Activated T-cell treated with anti-CD3 and anti-CD28 coated beads, Interleukin-2, amount 50 U/mL, for 4 hours (primary cell): ENCODE results near the gene IVNS1ABP. TPM values are rescaled to one million over a fixed set of nuclear protein-coding genes. Genes with fewer than 3 reads are reported as not detected.
"Not testable (repeated sequence)": the region's sequence is repeated elsewhere in the genome, so short reads cannot be mapped to it uniquely, and the experiment has no call there.

Experiments
- ATAC-seq, 2 donors: fragments of 200-7000 bp; cut with Tn5 transposase; one replicate each; pipeline ENCODE4 v1.10.0; 2021
- DNase-seq: peaks from one replicate; pipeline ENCODE4 v3.0.0-alpha.2; 2020
- H3K27me3 Mint-ChIP-seq: one replicate; pipeline ENCODE4 v1.8.0; 2021; ENCODE audit warnings: low read depth, mixed read lengths
- H3K36me3 Mint-ChIP-seq: one replicate; pipeline ENCODE4 v1.8.0; 2022; ENCODE audit warnings: mixed read lengths; ENCODE audit not compliant: insufficient read depth
- H3K4me1 Mint-ChIP-seq: one replicate; pipeline ENCODE4 v1.8.0; 2021; ENCODE audit warnings: low read depth, mixed read lengths
- H3K4me3 Mint-ChIP-seq: one replicate; pipeline ENCODE4 v1.8.0; 2021; ENCODE audit warnings: mild to moderate bottlenecking, moderate library complexity, mixed read lengths
- H3K9me3 Mint-ChIP-seq: one replicate; pipeline ENCODE4 v1.8.0; 2021; ENCODE audit warnings: mixed read lengths
- total RNA-seq, 3 donors: library from RNA; stranded (reverse); gene quantifications; one replicate each; pipeline ENCODE4 v1.2.1, GENCODE V29; 2021

IVNS1ABP gene
- total RNA-seq, 3 donors from 2014 or later, result 52.8 to 61.2 (median 54.3) TPM

DNA sequence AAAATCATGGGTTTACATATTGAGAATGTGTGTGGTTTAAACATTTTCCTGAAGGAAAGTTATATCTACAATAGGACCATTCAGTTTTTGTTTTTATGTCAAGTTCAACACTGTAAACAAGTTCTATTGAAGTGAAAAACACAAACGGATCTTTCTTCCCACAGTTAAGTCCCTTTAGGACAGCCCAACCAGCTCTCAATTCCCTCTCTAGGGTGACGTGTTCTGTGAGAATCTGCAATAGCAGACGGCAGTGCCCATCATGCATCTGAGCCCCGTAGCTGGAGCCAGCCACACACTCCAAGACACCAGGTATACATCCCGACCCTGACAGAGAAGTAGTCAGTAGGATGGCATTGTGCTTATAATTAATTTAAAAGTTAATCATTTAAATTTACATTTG lies 26.3 kb upstream of the IVNS1ABP start:
- ATAC-seq (no peak), DNase-seq (no peak)
- Mint-ChIP-seq H3K4me3 (no peak overlapping the region), H3K9me3 (no peaks in the 10 kb centered on the region), H3K36me3 (no peaks in the 10 kb centered on the region), H3K27me3 (no peaks in the 10 kb centered on the region), H3K4me1 (peaks cover 42% of the 10 kb centered on the region)

DNA sequence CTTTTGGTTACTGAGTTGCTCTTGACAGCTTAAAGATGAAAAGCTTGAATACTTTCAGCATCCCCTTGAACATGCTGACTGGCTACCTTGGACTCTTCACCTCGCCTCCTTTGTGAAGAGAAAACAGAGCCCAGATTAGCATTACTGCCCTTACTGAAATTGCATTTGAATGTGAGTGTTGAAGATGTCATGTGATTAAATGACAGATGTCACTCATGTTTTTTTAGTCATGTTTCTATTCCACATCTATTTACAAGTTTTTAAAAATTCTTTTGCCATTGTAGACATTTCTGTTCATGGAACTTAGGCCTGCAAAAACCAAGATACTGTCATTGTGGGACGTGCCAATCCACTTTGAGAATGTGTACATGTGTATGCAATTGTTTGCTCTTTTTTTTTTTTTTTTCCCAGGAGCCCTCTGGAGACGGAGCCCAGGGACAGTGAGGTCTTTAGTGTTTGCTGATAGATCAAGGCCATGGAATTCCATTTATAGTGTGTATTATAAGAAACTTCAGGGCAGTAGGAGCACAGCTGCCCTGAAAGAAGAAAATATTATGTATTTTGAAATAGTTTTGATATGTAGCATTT lies 25.7 kb upstream of the IVNS1ABP start:
- no peak overlapping the region for H3K4me3 Mint-ChIP-seq
- no peaks in the 10 kb centered on the region for H3K27me3 Mint-ChIP-seq
- H3K4me1 Mint-ChIP-seq, result peaks cover 45% of the 10 kb centered on the region
- no peak for ATAC-seq
- H3K9me3 Mint-ChIP-seq, result no peaks in the 10 kb centered on the region
- H3K36me3 Mint-ChIP-seq, result no peaks in the 10 kb centered on the region
- no peak for DNase-seq

DNA sequence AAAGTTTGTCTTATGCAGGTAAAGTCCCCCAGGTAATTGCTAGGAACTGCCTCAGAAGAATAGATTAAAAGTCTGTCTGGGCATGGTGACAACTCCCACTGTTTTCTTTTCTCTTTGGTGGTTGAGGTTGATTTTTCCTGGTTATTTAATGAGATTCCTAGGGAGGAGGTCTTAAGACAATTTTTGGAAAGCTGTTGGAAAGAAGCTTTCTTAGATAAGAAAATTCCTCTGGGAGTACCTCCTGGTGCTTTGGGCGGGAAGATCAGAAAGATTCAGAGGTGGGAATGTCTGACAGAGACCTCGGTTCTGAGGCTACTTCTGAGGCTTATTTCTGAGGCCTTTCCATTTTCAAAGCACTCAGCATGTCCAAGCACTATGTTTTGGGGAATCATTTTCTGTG lies 25.0 kb upstream of the IVNS1ABP start:
- Mint-ChIP-seq H3K27me3 (no peaks in the 10 kb centered on the region), H3K4me1 (peaks cover 48% of the 10 kb centered on the region), H3K4me3 (no peak overlapping the region), H3K36me3 (no peaks in the 10 kb centered on the region), H3K9me3 (no peaks in the 10 kb centered on the region)
- no peak for DNase-seq
- no peak for ATAC-seq

DNA sequence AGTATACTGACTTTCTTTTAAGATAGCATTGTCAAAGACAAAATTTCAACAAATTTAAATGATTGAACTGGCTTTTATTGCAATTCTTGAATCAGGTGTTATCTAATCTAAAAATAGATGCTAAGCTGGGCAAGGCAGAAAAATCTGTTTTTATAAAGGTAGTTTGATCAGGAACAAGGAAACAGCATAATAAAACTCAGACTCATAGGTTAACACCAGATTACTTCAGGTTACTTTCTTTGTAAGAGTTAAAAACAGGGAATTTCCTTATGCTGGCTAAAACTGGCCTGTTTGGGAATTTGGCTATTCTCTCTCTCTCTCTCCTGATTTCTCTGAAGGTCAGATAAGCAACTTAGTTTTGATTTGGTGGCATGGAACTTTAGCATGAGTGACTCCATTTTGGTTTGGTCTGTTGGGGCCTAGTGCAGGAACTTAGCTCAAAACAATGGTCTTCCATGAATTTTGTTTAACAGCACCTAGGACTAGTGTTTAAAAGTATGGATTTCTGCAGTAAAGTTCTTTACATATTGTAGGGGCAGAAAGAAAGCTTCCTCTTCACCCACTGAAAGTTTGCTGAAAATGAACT lies 24.2 kb upstream of the IVNS1ABP start:
- Mint-ChIP-seq H3K36me3 (no peaks in the 10 kb centered on the region), H3K4me1 (peaks cover 42% of the 10 kb centered on the region)

DNA sequence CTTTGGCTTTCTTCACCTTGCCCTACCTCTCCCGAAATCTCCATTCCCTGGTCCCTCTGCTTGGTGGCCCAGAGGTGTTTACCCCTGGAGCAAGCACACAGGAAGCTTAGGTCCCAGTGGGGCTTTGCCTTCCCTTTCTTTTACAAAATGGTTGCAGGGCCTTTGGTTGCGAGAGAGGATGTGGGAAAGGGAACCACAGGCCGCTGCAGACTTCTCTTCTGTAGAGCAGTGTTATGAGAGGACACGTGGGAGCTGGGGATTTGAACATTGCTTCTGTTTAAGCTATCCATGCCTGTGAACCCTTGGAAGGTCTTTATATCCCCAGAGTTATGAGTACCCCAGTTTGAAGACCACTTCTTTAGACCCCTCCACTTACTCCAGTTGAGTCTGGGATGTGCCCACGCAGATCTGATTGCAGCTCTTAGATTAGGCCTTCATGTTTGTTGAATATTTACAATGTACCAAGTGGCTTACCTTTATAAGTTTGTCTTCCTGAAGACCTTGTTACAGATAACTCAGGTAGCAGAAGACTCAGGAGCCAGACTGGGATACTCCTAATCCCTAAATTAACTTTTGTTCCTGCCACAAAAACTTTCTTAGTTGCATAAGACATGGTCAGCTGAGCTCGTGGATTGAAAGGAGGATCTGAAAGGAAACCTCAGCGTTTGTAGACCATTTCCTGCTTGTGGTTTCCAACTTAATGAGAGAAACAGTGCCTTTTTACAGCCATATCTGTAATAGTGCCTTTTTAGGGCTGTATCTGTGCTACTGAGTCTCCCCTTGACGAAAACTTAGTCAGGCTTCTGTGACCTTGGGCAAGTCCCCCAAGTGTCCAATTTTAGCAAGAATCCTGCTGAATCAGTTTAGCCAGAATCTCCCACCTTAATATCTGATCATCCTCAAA lies 21.9 kb upstream of the IVNS1ABP start:
- Mint-ChIP-seq H3K27me3 (no peaks in the 10 kb centered on the region), H3K4me1 (peaks cover 36% of the 10 kb centered on the region), H3K36me3 (no peaks in the 10 kb centered on the region), H3K9me3 (no peaks in the 10 kb centered on the region), H3K4me3 (peak overlapping the region; percentile 5)
- peak; percentile 58 to 60 for ATAC-seq
- no peak for DNase-seq

More for the DNA sequence above, 24.2 kb upstream of the IVNS1ABP start:
- DNase-seq, result no peak
- ATAC-seq, result no peak
- no peaks in the 10 kb centered on the region for H3K9me3 Mint-ChIP-seq
- H3K27me3 Mint-ChIP-seq, result no peaks in the 10 kb centered on the region
- no peak overlapping the region for H3K4me3 Mint-ChIP-seq

DNA sequence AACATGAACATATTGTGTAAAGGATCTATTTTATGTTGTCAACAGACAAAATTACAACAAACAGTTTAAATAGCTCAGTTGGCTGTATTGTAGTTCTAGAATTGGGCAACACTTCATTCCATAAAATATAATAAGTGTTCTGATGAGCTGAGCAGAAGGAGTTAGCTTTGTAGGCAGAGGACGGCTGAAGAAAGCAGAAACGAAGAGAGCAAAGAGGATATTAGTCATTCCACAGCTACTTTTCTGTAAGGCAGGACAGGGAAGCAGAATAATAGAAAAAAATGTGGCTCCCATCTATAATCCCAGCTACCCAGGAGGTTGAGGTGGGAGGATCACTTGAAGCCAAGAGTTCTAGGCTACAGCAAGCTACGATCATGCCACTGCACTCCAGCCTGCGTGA lies 20.2 kb upstream of the IVNS1ABP start:
- no peak for ATAC-seq
- H3K27me3 Mint-ChIP-seq, result no peaks in the 10 kb centered on the region
- no peaks in the 10 kb centered on the region for H3K9me3 Mint-ChIP-seq
- DNase-seq, result no peak
- peaks cover 36% of the 10 kb centered on the region for H3K4me1 Mint-ChIP-seq
- H3K4me3 Mint-ChIP-seq, result no peak overlapping the region
- H3K36me3 Mint-ChIP-seq, result no peaks in the 10 kb centered on the region

DNA sequence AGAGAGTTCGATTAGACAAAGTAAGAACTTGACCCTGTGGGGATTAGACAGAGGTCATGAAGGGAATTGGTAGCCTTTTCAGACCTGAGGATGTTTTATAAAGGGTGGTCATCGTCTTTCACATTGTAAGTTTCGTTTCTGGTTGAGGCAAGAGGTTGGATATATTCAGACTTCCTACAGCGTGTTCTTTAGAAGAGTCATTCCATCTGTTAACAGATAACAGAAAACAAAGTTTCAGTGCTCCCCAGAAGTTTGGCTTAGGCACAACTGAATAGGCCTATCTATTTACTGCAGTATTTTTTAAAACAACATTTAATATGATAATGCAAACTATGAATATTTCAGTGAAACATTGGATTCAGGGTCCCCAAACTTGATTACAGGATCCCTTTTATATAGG lies 17.1 kb upstream of the IVNS1ABP start:
- H3K4me3 Mint-ChIP-seq, result no peak overlapping the region
- DNase-seq (no peak), ATAC-seq (no peak)
- H3K4me1 Mint-ChIP-seq, result peaks cover 18% of the 10 kb centered on the region
- no peaks in the 10 kb centered on the region for H3K9me3 Mint-ChIP-seq
- H3K36me3 Mint-ChIP-seq, result no peaks in the 10 kb centered on the region
- H3K27me3 Mint-ChIP-seq, result no peaks in the 10 kb centered on the region

DNA sequence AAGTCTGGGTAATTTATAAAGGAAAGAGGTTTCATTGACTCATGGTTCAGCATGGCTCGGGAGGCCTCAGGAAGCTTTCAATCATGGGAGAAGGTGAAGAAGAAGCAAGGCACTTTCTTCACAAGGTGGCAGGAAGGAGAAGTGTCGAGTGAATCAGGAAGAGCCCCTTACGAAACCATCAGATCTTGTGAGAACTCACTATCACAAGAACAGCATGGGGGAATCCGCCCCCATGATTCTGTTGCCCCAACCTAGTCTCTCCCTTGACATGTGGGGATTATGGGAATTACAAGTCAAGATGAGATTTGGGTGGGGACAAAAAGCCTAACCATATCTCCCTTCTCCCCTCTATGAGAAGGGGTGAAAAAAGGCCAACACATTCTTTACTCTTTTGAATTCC lies 11.2 kb upstream of the IVNS1ABP start:
- Mint-ChIP-seq H3K9me3 (no peaks in the 10 kb centered on the region), H3K27me3 (no peaks in the 10 kb centered on the region), H3K36me3 (no peaks in the 10 kb centered on the region), H3K4me3 (no peak overlapping the region), H3K4me1 (no peaks in the 10 kb centered on the region)
- DNase-seq (no peak), ATAC-seq (no peak)

DNA sequence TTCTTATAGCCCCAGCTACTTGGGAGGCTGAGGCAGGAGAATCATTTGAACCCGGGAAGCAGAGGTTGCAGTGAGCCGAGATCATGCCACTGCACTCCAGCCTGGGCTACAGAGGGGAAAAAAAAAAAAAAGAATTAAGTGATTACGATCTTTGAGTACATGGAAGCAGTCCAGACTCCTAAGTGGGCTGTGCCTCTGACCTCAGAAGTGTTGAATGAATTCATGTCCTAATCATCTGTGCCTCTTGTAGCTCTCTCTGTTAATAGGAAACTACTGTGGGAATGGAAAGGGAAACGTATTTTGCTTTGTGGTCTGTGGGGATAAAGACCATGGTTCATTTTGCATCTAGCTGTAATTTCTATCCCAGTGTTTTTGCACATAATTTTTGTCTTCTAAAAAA lies 8.4 kb upstream of the IVNS1ABP start:
- H3K4me1 Mint-ChIP-seq, result no peaks in the 10 kb centered on the region
- no peaks in the 10 kb centered on the region for H3K27me3 Mint-ChIP-seq
- DNase-seq (no peak), ATAC-seq (no peak)
- H3K36me3 Mint-ChIP-seq, result no peaks in the 10 kb centered on the region
- H3K4me3 Mint-ChIP-seq, result no peak overlapping the region
- H3K9me3 Mint-ChIP-seq, result no peaks in the 10 kb centered on the region

DNA sequence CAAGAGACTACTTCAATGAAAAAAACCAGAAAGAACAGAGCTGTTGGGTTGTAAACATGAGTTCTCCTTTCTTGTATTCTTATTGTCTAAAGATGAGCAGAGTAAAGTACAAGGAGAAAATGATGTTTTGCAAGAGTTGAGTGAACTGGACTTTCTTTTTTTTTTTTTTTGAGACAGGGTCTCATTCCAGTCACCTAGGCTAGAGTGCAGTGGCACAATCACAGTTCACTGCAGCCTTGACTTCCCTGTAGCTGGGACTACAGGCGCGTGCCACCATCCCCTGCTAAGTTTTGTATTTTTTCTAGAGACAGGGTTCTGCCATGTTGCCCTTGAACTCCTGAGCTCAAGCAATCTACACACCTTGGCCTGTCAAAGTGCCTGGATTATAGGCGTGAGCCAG lies 7.1 kb upstream of the IVNS1ABP start:
- H3K27me3 Mint-ChIP-seq, result no peaks in the 10 kb centered on the region
- DNase-seq (no peak), ATAC-seq (no peak)
- no peaks in the 10 kb centered on the region for H3K9me3 Mint-ChIP-seq
- no peaks in the 10 kb centered on the region for H3K36me3 Mint-ChIP-seq
- H3K4me1 Mint-ChIP-seq, result no peaks in the 10 kb centered on the region
- H3K4me3 Mint-ChIP-seq, result no peak overlapping the region

DNA sequence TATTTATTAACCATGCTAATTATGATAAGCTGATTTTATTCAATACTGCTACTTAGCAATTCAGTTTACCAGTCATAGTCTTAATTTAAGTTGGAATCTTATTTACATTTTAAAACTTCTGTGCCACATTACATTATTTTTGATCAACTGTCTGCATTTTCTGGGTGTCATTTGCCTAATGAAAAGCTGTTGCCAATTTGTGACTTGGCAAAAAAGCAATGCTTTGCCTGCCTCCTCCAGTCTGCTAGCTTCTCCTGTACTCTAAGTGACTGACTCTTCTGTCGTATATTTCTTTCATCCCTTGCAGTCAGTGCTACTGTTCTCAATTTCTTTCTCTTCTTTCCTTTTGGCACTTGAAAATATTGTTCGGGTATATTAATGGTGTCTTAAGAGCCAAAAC lies 5.6 kb upstream of the IVNS1ABP start:
- Mint-ChIP-seq H3K4me3 (no peak overlapping the region), H3K36me3 (no peaks in the 10 kb centered on the region), H3K27me3 (no peaks in the 10 kb centered on the region), H3K9me3 (no peaks in the 10 kb centered on the region), H3K4me1 (peaks cover 13% of the 10 kb centered on the region)
- no peak for DNase-seq
- ATAC-seq, result no peak

DNA sequence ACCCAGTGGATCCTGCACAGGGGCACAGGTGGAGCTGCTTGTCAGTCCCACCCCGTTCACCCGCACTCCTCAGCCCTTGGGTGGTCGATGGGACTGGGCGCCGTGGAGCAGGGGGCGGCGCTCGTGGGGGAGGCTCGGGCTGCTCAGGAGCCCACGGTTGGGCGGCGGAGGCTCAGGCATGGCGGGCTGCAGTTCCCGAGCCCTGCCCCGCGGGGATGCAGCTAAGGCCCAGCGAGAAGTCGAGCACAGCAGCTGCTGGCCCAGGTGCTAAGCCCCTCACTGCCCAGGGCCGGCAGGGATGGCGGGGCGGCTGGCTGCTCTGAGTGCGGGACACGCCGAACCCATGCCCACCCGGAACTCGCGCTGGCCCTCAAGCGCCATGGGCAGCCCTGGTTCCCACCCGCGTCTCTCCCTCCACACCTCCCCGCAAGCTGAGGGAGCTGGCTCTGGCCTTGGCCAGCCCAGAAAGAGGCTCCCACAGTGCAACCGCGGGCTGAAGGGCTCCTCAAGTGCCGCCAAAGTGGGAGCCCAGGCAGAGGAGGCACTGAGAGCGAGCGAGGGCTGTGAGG lies 4.7 kb upstream of the IVNS1ABP start:
- not testable (repeated sequence) for H3K27me3 Mint-ChIP-seq, ATAC-seq, H3K36me3 Mint-ChIP-seq, H3K9me3 Mint-ChIP-seq, H3K4me3 Mint-ChIP-seq, DNase-seq
- H3K4me1 Mint-ChIP-seq, result peaks cover 17% of the 10 kb centered on the region

DNA sequence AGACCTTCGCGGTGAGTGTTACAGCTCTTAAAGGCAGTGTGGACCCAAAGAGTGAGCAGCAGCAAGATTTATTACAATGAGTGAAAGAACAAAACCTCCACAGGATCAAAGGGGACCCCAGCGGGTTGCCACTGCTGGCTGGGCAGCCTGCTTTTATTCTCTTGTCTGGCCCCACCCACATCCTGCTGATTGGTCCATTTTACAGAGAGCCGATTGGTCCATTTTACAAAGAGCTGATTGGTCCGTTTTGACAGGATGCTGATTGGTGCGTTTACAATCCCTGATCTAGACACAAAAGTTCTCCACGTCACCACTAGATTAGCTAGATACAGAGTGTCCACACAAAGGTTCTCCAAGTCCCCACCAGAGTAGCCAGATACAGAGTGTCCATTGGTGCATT lies 4.1 kb upstream of the IVNS1ABP start:
- H3K9me3 Mint-ChIP-seq, H3K4me3 Mint-ChIP-seq, ATAC-seq, DNase-seq, H3K27me3 Mint-ChIP-seq, H3K36me3 Mint-ChIP-seq: not testable (repeated sequence)
- H3K4me1 Mint-ChIP-seq, result peaks cover 17% of the 10 kb centered on the region

DNA sequence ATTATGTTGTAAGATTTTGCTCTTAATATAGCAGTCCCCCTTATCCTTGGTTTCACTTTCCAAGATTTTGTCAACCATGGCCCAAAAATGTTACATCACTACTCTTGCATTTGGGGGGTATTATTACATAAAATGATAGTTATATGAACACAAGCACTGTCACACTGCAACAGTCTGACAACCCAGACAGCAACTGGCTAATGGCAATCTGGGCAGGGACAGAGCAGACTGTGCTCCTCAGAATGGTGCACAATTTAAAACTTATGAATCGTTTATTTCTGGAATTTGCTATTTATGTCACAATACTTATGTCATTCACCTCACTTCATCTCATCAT lies 2.1 kb upstream of the IVNS1ABP start:
- ATAC-seq, result no peak
- no peak for DNase-seq
- H3K9me3 Mint-ChIP-seq, result no peaks in the 10 kb centered on the region
- H3K4me3 Mint-ChIP-seq, result no peak overlapping the region
- H3K27me3 Mint-ChIP-seq, result no peaks in the 10 kb centered on the region
- peaks cover 26% of the 10 kb centered on the region for H3K4me1 Mint-ChIP-seq
- H3K36me3 Mint-ChIP-seq, result peaks cover 3% of the 10 kb centered on the region
